Tongue (tissue), 2 donors: ENCODE results near the gene MXRA8. TPM values are rescaled to one million over a fixed set of nuclear protein-coding genes. Genes with fewer than 3 reads are reported as not detected.
A peak's percentile ranks its signal among the peaks of the same experiment; 100 is the strongest.
"Not testable (repeated sequence)": the region's sequence is repeated elsewhere in the genome, so short reads cannot be mapped to it uniquely, and the experiment has no call there.

Experiments used
- DNase-seq: peaks from one replicate; pipeline ENCODE4 v3.0.0-alpha.2; 2015
- total RNA-seq: library from RNA; depleted of rRNA; stranded (reverse); fragments of >200 nt; gene quantifications from one replicate; pipeline ENCODE4 v1.2.3, GENCODE V29; 2014

MXRA8 gene
- total RNA-seq, 1 donor from 2014 or later = 95.3 TPM

DNA sequence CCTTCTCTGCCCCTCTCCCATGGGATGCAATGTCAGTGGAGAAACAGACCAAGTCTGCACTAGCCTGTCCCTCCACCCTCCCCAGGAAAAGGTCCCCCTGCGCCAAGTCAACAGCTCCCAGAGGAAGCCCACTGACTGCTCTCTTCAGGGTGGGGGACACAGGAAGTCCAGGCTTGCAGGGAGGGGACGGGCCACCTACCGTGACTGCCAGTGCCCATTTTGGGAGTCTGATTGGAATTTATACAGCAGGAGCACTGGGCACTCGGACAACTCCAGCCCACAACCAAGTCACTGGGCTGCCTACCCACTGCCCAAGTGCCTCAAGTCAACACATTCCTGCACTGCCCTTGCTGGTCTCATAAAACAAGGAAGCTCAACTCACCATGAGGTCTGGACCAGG is 34.7 kb upstream of the MXRA8 start:
- DNase-seq = no peak

DNA sequence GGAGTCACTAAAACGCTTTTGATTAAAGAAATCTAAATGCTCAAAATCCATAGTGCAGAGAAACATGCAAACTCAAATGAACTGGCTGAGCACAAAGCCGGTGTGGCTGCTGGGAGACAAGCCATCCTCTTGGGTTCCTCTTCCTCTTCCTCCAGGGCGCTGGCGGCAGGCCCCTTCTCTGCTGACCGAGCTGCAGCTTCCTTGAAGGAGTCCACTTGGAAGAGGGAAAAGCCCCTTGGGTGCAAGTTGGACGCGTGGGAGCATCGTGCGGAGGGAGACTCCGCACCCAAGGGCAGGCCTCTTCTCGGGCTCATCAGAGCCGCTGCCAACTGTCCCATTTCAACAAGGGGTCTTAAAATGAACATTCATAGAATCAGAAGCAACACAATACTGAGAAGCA is 32.9 kb upstream of the MXRA8 start:
- DNase-seq = no peak

DNA sequence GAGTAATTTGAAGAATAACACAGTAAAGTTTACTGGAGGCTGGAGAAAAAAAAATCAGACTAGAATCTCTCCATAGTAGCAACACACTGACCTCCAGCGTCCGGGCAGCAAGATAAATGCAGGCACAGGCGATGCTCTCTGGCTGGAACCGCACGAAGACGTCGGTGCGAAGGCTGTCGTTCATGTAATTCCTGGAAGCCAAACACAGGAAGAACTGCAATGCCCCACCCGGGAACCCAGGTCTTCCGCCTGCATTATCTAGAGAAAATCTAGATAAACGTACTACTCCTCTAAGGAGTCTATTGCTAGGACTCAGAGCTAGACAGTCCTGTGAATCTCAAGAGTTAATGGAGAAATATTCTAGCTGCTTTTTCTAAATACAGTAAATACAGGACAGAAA is 32.3 kb upstream of the MXRA8 start:
- no peak for DNase-seq

DNA sequence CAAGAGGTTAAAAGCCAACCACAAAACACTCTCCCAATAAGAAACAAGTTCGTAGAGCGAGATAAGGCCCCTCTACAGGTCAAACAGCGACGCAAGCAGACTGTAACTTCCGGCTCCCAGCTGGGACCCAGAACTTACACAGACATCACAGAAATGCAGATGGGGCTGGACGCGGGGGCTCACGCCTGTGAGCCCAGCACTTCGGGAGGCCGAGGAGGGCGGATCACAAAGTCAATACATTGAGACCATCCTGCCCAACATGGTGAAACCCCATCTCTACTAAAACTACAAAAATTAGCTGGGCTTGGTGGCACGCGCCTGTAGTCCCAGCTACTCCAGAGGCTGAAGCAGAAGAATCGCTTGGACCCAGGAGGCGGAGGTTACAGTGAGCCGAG is 29.7 kb upstream of the MXRA8 start:
- DNase-seq = no peak

DNA sequence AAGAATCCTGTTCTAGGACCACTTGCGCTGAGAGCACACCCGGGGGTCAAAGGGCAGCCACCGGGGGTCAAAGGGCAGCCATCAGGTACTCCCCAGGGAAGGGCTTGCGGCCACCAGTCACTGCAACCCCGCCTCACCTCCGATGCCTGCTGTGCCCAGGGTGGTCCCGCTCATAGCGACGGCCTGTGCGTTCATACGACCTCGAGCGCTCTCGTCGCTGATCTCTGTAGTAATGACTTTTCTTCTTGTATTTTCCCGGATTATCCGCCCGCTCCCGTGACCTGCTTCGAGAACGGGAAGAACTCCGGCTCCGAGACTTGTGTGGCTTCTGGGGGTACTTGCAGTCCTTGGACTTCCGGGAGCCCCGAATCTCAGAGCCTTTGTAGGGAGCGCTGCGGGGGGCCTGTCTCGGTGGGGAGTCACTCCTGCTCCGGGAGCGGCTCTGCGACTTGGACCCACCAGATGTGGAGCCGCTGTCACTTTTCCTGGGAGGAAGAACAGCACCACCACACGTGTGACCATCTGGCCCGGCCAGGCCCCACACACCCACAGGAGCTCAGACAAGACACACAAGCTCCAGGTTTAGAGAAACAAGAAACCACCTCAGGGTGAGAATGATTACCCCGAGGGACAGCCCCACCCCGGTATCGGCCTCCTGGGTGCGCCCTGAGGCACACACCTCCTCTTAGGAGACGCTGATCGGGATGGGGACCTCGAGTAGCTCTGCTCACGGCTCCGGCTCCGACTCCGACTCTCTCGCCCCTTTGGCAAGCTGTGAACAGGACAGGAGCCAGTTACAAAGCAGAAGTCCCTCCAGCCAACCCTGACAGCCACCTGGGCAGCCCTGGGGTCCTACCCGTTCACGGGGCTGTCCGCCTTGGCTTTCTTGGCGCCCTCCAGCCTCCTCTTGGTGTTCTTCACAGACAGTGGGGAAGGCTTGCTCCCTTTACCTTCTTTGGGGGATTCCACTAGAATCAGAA is 29.0 kb upstream of the MXRA8 start:
- DNase-seq = no peak

DNA sequence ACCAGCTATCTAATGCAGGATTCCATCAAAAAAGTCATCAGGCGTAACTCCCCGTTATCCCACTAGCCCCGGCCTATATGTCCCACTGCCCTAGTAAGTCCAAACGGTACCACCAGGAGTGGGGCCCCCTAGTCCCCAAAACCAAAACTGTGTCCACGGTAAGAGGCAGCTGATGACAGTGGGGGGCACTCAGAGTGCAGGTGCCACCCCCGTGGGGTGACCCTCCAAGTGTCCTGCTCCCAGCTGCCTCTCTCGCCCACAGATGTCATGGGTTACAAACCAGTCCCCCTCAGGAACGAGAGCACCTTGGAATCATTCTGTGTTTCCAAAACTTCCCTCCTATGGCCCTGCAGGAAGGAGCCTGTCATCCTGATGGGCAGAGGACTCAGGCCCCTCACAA is 27.6 kb upstream of the MXRA8 start:
- DNase-seq = no peak

DNA sequence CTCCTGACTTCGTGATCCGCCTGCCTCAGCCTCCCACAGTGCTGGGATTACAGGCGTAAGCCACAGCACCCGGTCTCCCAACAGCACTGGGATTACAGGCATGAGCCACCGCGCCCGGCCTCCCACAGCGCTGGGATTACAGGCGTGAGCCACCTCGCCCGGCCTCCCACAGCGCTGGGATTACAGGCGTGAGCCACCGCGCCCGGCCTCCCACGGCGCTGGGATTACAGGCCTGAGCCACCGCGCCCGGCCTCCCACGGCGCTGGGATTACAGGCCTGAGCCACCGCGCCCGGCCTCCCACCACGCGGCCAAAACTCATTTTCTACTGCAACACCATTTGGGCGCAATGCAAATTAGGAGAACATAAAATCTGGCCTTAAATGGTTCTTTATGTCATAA is 27.0 kb upstream of the MXRA8 start:
- DNase-seq = not testable (repeated sequence)

DNA sequence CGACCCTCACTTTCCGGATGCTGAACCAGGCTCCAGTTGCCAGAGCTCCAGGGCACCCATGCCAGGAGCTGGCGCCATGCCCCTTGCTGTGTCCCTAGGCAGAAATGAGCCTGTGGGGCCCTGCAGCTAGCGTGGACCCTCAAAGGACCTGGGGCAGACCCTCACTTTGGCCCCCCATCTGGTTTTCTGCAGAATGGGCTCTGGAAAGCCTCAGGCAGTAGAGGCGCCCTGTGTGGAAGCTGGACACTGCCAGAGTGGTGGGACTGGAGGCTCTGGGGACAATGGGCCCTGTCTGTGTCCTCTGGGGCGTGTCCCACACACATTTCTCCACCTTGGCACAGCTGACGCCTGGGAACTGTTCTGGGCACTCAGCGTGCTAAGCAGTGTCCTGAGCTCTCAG is 22.9 kb upstream of the MXRA8 start:
- no peak for DNase-seq

DNA sequence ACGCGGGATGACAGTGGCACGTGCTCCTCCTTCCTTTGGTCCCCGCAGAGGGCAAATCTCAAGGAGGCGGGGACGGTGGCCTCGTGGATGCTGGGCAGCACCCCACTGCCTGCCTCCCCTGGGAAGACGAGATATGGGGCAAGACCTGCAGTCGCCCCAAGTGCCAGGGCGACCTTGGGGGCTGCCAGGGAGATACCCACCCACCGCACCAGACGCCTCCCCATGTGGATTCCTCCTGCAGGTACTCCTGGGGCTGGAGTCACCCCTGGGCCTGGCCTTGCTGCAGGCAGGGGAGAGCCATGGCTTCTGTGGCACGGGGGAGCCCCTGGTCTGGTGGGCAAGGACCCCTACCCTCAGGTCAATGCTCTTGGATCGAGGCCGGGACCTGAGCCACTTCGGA is 22.5 kb upstream of the MXRA8 start:
- no peak for DNase-seq

DNA sequence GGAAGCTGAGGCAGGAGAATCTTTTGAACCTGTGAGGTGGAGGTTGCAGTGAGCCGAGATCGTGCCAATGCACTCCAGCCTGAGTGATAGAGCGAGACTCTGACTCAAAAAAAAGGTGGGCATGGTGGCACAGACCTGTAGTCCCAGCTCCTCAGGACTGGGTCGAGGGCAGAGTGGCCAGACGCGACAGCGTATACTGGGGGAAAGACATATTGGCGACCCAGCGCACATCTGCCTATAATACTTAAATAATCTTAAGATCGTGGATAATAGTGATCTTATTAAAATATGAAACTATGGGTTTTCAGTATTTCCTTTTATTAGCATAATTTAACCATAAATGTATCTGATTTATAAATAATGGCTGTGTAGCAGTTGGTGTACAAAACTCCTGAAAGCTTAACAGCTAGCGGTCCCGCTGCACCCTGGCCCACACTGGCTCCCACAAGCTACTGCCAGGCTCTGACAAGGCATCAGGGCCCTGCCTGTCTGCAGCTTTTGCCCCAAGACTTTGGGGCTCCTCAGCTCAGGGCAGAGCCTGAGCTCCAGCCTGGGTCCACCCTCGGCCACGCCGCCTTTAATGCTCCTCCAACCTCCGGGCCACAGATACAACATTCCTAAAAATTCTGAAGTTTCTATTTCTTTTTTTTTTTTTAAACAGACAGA is 19.3 kb upstream of the MXRA8 start:
- DNase-seq = no peak

DNA sequence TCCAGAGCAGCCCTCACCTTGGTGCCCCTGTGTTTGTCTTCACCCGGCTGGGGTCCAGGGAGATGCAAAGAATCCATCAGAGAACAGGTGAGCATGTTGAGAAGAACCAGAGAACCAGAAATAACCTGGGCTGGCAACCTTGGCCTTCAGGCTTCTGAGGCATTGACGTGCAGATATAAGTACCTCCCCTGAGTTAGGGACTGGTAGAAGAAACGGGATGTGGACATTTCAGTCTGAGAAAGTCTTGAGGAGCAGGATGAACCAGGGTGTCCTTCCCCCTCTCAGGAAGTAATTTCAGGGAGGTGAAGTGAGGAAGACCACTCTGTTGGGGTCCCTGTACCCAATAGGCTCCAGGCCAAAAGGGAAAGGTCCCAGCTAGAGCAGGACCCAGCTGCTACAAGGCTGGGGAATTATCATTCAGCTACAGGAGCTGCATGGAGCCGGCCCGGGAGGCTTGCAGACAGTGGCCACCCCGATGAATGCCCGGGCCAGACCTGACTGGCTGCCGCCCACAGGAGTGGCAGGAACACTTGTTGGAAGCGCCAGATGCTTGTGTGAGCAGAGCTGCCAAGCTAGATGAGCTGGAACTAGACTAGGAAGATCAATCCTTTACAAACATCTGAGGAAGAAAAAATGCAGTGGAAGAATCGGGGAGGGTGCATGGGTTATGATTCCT is 18.3 kb upstream of the MXRA8 start:
- DNase-seq = no peak

DNA sequence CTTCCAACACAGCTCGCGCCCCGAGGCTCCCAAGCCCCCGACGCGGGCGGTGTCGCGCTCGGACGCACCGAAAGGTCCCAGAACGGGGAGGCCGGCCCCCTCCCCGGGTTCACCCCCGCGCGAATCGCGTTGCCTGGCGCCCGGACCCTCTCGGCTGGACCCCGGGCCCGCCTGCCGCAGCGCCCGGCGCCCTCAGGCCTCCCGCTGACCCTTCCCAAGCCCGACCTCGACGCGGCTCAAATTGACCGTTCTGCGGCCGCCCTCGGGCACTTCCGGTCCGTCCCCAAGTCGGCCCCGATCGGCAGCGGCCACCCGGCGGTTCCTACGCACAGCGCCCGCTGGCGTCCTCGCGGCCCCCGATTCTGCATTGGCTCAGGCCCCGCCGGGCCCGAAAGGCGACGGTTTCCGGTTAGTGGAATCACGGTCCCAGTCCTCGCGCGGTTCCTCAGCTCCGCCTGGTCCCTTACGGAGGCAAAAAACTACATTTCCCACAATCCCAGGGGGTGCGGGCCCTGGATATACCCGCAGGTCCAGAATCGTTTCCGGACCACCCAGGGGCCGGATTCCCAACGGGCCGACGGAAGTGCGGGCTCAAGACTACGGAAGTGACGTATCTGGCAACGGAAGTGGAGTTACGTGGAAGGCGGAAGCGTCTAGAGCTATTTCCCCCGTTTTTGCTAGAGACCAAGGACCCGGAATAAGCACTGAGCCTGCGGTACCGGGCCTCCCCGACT is 16.7 kb upstream of the MXRA8 start, which contains the start of gene AURKAIP1:
AURKAIP1 (minus strand) TSS at position 279 of the 734 bp plus-strand sequence. CDS start 451 bp downstream, outside the sequence.
- DNase-seq = peak; percentile 100

DNA sequence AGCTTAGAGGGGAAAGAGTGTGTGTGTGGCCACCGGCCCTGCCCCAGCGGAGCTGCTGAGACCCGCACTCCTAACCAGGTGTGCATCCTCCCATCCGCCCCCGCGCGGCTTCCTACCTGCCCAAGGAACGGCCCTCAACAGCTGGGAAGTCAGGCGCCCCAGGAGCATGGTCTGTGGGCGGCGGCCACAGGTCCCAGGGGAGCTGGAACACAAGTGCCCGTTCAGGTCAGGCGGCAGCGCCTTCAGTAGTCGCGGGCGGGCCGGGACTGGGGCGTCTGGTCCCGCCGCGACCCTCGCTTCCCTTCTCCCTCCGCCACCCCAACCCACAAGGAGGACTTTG is 16.2 kb upstream of the MXRA8 start:
- DNase-seq = no peak

DNA sequence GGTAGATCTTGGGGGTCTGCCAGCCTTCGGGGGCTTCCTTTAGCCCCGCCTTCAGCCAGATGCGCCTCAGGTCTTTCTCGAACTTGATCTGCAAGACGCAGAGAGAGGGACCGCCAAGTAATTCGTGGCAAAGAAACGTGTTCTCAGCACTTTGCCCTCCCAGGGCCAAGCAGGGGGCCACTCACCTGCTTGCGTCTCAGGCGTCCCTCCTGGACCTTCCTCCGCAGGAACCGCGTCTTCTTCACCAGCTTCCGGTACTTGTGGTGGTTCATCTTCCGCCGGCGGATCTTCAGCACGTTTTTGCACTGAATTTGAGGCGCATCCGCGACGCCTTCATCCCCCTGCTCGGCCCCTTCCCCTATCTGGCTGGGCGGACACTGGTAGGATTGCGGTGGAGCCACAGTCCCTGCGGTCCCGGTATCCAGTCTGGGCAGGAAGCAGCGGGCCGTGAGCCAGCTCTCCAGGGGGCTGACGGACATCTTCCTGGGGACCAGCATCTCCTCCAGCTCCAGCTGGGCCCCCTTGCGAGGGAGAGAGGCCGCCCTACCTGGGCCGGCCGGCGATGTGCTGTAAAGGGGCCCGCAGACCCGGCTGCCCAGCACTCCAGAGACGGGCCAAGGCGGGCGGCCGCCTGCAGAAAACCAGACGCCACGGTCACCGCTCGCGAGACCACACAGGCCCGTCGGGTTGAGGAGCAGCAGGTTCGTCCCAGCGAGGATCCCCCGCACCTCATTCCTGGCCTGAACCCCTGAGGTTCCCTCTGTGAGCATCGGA is 15.6 kb upstream of the MXRA8 start:
- DNase-seq = no peak

DNA sequence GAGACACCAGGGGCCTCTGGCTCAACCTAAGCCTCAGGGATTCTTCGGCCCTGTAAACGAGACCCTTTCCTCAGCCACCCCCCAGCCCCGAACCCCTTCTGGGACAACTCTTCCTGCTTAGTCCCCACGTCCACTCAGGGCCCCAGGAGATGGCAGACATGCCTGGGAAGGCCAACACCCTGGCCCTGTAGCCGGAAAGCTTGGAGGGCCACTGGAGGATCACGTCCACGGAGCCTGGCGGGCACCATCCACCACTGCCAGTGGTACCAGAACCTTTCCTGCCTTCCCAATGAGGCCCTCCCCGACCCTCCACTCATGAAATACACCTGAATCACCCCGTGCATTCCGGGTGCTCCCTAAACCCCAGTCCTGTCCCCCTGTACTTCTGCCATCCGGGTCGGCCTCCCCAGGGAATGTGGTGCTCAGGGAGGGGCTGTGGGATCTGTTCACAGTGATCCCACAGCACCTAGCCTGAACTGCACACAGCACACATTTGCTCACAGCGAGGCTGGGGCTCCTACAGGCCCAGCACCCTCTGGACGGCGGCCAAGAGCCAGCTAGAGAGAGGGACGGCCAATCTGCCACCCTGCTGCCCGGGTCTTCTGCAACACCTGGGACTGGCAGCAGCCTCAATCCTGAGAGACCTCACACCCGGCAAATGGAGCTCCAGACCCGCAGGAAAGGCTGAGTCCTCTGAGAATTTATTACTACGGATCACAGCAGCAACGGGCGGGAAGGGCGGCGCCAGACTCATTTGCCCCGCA is 14.9 kb upstream of the MXRA8 start:
- DNase-seq = no peak

DNA sequence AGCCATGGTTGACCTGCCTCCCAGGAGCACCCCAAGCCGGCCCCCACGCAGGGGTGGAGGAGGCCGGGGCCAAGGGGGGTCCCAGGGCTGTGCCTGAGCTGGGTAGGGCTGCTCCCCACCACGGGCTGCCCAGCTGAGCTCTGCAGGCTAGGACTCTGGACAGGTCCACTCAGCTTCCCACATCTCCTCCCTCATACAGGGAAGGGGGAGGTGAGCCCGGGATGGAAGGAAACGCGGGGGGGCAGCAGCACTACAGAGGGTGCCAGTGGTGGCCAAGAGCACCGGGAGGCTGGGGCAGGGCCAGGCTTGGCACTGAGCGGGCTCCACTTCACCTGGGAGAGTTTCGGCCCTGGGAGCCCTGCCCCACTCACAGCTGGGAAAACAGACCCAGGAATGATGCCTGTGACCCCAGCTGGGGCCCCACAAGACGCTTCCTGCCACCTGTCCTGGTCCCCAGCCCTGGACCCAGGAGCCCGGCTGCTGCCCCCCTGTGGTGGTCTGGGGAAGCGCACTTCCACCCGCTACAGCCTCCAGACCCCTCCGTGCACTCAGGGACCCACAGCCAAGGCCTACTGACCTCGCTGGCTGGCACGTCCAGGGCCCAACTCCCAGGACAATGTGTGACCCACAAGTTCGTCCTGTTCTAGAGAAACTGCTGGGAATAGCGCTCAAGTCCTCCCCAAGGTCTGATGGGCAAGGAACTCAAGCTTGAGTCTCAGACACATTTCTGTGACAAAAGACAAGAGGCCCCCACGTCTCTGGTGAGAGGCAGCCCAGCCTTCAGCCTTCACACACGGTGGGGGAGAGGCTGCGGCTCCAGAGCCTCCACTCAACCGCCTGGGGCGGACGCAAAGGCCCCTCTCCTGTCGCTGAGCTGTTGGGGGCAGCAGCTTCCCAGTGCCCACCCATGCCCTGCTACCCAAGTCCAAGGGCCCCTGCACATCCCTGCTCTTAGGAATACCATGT is 13.7 kb upstream of the MXRA8 start:
- DNase-seq = peak; percentile 74

DNA sequence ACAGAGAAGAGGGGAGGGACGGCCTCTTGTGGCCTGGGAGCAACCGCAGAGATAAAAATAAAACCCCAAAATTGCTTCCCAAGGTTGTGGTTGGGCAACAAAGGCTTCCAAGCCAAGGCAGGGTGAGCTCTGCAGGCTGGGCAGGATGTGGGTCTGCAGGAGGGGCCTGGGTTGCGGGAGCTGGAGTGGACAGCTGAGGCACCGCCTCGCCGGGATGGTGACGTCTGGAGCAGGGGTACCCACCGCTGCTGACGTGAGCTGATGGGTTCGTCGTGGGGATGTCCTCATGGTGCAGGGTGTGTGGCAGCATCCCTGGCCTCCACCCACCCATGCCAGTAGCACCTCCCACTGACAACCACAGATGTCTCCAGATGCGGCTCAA is 13.0 kb upstream of the MXRA8 start:
- DNase-seq = no peak

DNA sequence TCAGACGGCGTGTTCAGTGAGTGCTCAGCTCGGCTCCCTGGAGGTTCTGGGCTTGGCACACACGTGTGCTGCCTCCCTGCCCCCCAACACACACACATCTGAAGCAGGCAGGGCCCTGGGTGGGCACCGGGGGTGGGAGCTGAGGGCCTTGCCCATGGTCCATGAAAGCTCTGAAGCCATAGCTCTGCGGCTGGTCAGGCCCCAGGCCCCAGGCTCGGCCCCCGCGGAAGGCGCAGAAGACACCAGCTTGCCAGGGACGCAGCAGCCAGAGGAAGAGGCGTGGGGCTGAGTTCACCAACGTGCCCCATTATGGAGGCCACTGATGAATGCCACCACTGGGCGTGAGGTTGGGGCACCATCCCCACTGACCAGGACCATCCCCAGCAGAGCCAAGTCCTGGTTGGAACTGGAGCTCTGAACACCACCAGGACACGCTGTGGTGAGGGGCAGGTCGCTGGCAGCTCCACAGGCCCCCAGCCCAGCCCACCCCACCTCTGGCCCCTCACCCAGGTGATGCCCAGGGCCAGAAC is 12.5 kb upstream of the MXRA8 start:
- no peak for DNase-seq

DNA sequence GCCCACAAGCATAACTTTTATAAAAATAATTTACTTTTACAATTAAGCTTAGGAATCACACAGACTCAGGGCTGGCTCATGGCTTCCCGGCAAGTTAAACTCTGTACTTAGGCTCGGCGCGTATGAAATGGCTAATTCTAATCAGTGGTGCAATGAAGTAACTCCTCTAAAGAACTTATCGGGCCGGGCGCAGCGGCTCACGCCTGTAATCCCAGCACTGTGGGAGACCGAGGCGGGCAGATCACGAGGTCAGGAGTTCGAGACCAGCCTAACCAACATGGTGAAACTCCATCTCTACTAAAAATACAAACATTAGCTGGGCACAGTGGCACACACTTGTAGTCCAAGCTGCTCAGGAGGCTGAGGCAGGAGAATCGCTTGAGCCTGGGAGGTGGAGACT is 11.7 kb upstream of the MXRA8 start:
- not testable (repeated sequence) for DNase-seq
